ENCODE measurements around the gene NFIA.

Gene NFIA

DNA sequence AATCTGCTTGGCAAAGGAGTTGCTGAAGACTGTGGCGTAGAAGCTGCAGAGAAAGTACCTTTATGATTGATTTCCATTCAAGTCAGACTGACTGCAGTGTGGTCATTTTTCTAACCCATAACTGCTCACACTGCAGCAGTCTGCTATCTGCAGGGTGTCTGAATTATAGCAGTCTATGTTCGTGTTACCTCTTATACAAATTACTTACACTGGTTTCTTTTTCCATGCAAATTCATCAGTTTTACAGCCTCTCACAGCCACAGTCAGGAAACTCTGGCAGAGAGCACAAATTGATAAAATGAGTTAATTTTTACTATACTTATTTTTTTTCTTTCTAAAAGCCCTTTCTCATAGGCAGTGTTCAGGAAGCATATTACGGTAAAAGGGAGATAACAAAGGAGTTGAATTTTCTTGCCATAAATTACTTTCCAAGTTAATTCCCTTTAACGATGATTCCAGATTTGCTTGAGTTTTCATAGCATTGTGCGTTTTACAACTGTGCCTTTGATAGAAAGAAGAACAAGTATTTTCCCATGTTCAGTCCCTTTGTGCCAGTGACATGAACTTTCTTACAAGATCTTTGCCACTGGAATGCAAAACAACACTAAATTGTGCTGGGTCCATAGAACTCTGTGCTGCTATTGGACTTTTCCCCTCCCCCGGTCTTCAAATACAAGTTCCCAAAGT lies 261.5 kb downstream of the NFIA start:
- Histone ChIP-seq H3K4me3 (ENCODE audit: low read depth in 1 of 2, low read length in 2 of 2) (no peak overlapping the region), H3K9ac (ENCODE audit: low read length) (no peak overlapping the region), H3K9me3 (ENCODE audit: low read length) (no peaks in the 10 kb centered on the region), H3K36me3 (ENCODE audit: insufficient read depth, low read length) (no peaks in the 10 kb centered on the region), H3K27me3 (ENCODE audit: control insufficient read depth in 1 of 2, insufficient read depth in 2 of 2, low read length in 2 of 2) (no peaks in the 10 kb centered on the region), H3K27ac (ENCODE audit: low read depth, low read length) (no peak overlapping the region), H3K4me1 (ENCODE audit: insufficient read depth, low read length) (peaks cover 7% of the 10 kb centered on the region)

- Histone ChIP-seq H3K27ac (ENCODE audit: low read depth, low read length) (no peak overlapping the region), H3K4me1 (ENCODE audit: insufficient read depth, low read length) (peaks cover 7% of the 10 kb centered on the region), H3K4me3 (ENCODE audit: low read depth in 1 of 2, low read length in 2 of 2) (no peak overlapping the region), H3K9me3 (ENCODE audit: low read length) (no peaks in the 10 kb centered on the region), H3K36me3 (ENCODE audit: insufficient read depth, low read length) (no peaks in the 10 kb centered on the region), H3K9ac (ENCODE audit: low read length) (no peak overlapping the region), H3K27me3 (ENCODE audit: control insufficient read depth in 1 of 2, insufficient read depth in 2 of 2, low read length in 2 of 2) (no peaks in the 10 kb centered on the region)
Observed at GRCh38 chr1:61344696-61345095, 262.3 kb downstream of the NFIA start.

DNA sequence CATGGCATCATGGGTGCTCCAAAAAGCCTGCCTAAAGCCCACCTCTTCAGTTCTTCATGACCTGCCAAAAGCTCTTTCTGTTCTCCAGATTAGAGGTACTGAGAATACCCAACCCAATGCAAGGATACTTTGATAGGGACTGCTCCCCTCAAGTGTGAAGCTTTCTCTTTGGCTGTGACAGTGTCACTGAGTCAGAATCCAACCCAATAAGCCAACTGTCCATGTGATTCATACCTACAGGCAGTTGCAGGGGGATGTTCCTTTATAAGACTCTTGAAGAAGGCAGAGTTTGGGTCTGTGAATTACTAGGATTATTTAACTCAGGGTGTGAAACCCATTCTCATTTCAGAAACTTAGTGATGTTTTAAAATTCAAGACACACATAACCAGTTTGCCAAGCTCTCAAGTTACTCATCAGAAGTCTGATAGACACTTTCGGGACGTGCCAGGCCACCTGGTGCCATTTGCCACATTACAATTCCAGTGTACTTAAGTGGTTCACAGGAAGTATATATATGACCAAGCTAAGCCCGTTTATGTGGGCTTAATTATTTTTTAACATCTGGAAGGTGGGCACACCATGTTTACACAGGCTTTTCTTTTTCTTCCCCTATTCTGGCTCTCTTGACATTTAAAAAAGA lies 265.8 kb downstream of the NFIA start:
- Histone ChIP-seq H3K27me3 (ENCODE audit: control insufficient read depth in 1 of 2, insufficient read depth in 2 of 2, low read length in 2 of 2) (no peaks in the 10 kb centered on the region), H3K4me1 (ENCODE audit: insufficient read depth, low read length) (peaks cover 6% of the 10 kb centered on the region)

DNA sequence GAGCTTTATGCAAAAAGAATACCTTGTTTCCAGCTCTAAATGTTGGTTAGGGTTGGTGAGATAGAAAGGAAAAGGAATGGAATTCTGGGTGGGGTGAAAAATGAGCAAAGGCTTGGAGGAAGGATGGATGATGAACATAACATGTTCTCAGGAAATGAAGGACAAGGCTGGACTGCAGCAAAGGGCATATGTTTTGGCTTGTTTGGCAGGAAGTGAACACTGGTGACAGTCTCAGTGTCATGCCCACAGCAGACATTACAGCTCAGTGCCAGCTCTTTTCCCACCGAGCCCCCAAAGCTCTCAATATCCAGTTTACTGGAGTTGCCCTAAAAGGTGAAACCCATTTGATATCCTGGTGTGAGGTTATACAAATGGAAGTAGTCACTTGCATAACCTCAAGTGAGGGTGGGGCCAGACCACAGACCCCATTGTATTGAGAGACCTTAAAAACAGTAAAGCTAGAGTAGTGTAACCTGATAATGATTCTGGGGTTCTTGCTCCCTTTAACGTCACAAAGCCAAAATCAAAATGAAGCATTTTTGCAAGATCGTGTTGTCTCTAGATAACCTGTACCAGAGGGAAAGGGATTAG lies 270.6 kb downstream of the NFIA start:
- no peaks in the 10 kb centered on the region for H3K27me3 ChIP-seq (ENCODE audit: control insufficient read depth in 1 of 2, insufficient read depth in 2 of 2, low read length in 2 of 2)
- H3K27ac ChIP-seq (ENCODE audit: low read depth, low read length): no peak overlapping the region
- H3K4me1 ChIP-seq (ENCODE audit: insufficient read depth, low read length): peaks cover 11% of the 10 kb centered on the region
- no peak overlapping the region for H3K4me3 ChIP-seq (ENCODE audit: low read depth in 1 of 2, low read length in 2 of 2)
- H3K9me3 ChIP-seq (ENCODE audit: low read length): no peaks in the 10 kb centered on the region
- no peak overlapping the region for H3K9ac ChIP-seq (ENCODE audit: low read length)
- H3K36me3 ChIP-seq (ENCODE audit: insufficient read depth, low read length): peaks cover 21% of the 10 kb centered on the region

More for the DNA sequence above, 265.8 kb downstream of the NFIA start:
- Histone ChIP-seq H3K9me3 (ENCODE audit: low read length) (no peaks in the 10 kb centered on the region), H3K4me3 (ENCODE audit: low read depth in 1 of 2, low read length in 2 of 2) (no peak overlapping the region), H3K9ac (ENCODE audit: low read length) (no peak overlapping the region), H3K27ac (ENCODE audit: low read depth, low read length) (no peak overlapping the region), H3K36me3 (ENCODE audit: insufficient read depth, low read length) (peaks cover 9% of the 10 kb centered on the region)

- H3K9ac ChIP-seq (ENCODE audit: low read length): no peak overlapping the region
- no peak overlapping the region for H3K27ac ChIP-seq (ENCODE audit: low read depth, low read length)
- H3K4me1 ChIP-seq (ENCODE audit: insufficient read depth, low read length): peaks cover 13% of the 10 kb centered on the region
- no peaks in the 10 kb centered on the region for H3K27me3 ChIP-seq (ENCODE audit: control insufficient read depth in 1 of 2, insufficient read depth in 2 of 2, low read length in 2 of 2)
- no peak overlapping the region for H3K4me3 ChIP-seq (ENCODE audit: low read depth in 1 of 2, low read length in 2 of 2)
- no peaks in the 10 kb centered on the region for H3K9me3 ChIP-seq (ENCODE audit: low read length)
- peaks cover 24% of the 10 kb centered on the region for H3K36me3 ChIP-seq (ENCODE audit: insufficient read depth, low read length)
Observed at GRCh38 chr1:61353797-61354406, 271.5 kb downstream of the NFIA start.

GRCh38 chr1:61356016-61356415 lies 273.7 kb downstream of the NFIA start:
- H3K9ac ChIP-seq (ENCODE audit: low read length): no peak overlapping the region
- H3K27ac ChIP-seq (ENCODE audit: low read depth, low read length): no peak overlapping the region
- H3K36me3 ChIP-seq (ENCODE audit: insufficient read depth, low read length): peaks cover 43% of the 10 kb centered on the region
- no peaks in the 10 kb centered on the region for H3K9me3 ChIP-seq (ENCODE audit: low read length)
- H3K4me3 ChIP-seq (ENCODE audit: low read depth in 1 of 2, low read length in 2 of 2): no peak overlapping the region
- no peaks in the 10 kb centered on the region for H3K27me3 ChIP-seq (ENCODE audit: control insufficient read depth in 1 of 2, insufficient read depth in 2 of 2, low read length in 2 of 2)
- H3K4me1 ChIP-seq (ENCODE audit: insufficient read depth, low read length): peaks cover 13% of the 10 kb centered on the region

GRCh38 chr1:61356995-61357394 lies 274.6 kb downstream of the NFIA start:
- Histone ChIP-seq H3K4me3 (ENCODE audit: low read depth in 1 of 2, low read length in 2 of 2) (no peak overlapping the region), H3K4me1 (ENCODE audit: insufficient read depth, low read length) (peaks cover 13% of the 10 kb centered on the region), H3K9ac (ENCODE audit: low read length) (no peak overlapping the region), H3K9me3 (ENCODE audit: low read length) (no peaks in the 10 kb centered on the region), H3K36me3 (ENCODE audit: insufficient read depth, low read length) (peaks cover 50% of the 10 kb centered on the region), H3K27me3 (ENCODE audit: control insufficient read depth in 1 of 2, insufficient read depth in 2 of 2, low read length in 2 of 2) (no peaks in the 10 kb centered on the region), H3K27ac (ENCODE audit: low read depth, low read length) (no peak overlapping the region)

- Histone ChIP-seq H3K9me3 (ENCODE audit: low read length) (no peaks in the 10 kb centered on the region), H3K4me1 (ENCODE audit: insufficient read depth, low read length) (peaks cover 18% of the 10 kb centered on the region), H3K36me3 (ENCODE audit: insufficient read depth, low read length) (peaks cover 49% of the 10 kb centered on the region), H3K9ac (ENCODE audit: low read length) (no peak overlapping the region), H3K27me3 (ENCODE audit: control insufficient read depth in 1 of 2, insufficient read depth in 2 of 2, low read length in 2 of 2) (no peaks in the 10 kb centered on the region), H3K27ac (ENCODE audit: low read depth, low read length) (no peak overlapping the region), H3K4me3 (ENCODE audit: low read depth in 1 of 2, low read length in 2 of 2) (no peak overlapping the region)
Observed at GRCh38 chr1:61357539-61357938, 275.2 kb downstream of the NFIA start.

DNA sequence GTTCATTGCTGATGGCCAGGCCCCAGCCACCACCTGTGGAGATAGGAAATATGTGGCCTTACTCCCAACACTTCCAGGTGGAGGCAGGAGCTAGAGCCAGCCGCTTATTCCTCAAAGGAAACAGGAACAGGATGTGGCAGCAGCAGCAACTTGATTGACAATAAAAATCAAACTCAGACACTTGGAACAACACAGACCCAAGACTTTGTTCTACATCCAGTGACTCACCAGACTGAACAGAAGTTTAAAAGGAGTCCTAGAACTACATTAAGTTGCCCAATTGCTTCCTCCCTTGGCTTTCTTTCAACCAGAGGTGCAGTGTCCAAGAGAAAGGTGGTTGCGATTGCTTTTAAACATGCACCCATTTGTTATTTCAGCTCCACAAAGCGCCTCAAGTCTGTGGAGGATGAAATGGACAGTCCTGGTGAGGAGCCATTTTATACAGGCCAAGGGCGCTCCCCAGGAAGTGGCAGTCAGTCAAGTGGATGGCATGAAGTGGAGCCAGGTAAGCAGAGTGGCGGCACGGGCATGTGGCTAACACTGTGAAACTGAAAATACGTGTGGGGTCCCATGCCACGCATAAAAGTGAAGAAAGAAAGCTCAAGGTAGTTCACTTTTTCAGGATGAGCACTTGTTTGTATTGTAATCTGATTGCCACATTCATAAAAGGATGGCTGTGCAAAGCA lies 276.6 kb downstream of the NFIA start:
- no peaks in the 10 kb centered on the region for H3K9me3 ChIP-seq (ENCODE audit: low read length)
- peaks cover 22% of the 10 kb centered on the region for H3K4me1 ChIP-seq (ENCODE audit: insufficient read depth, low read length)
- H3K4me3 ChIP-seq (ENCODE audit: low read depth in 1 of 2, low read length in 2 of 2): no peak overlapping the region
- no peak overlapping the region for H3K27ac ChIP-seq (ENCODE audit: low read depth, low read length)
- peaks cover 38% of the 10 kb centered on the region for H3K36me3 ChIP-seq (ENCODE audit: insufficient read depth, low read length)
- no peak overlapping the region for H3K9ac ChIP-seq (ENCODE audit: low read length)
- no peaks in the 10 kb centered on the region for H3K27me3 ChIP-seq (ENCODE audit: control insufficient read depth in 1 of 2, insufficient read depth in 2 of 2, low read length in 2 of 2)

GRCh38 chr1:61361931-61362330 lies 279.6 kb downstream of the NFIA start:
- Histone ChIP-seq H3K9ac (ENCODE audit: low read length) (no peak overlapping the region), H3K27ac (ENCODE audit: low read depth, low read length) (peak overlapping the region; percentile 41), H3K4me1 (ENCODE audit: insufficient read depth, low read length) (peaks cover 18% of the 10 kb centered on the region), H3K4me3 (ENCODE audit: low read depth in 1 of 2, low read length in 2 of 2) (no peak overlapping the region), H3K36me3 (ENCODE audit: insufficient read depth, low read length) (peaks cover 31% of the 10 kb centered on the region), H3K9me3 (ENCODE audit: low read length) (no peaks in the 10 kb centered on the region), H3K27me3 (ENCODE audit: control insufficient read depth in 1 of 2, insufficient read depth in 2 of 2, low read length in 2 of 2) (no peaks in the 10 kb centered on the region)

DNA sequence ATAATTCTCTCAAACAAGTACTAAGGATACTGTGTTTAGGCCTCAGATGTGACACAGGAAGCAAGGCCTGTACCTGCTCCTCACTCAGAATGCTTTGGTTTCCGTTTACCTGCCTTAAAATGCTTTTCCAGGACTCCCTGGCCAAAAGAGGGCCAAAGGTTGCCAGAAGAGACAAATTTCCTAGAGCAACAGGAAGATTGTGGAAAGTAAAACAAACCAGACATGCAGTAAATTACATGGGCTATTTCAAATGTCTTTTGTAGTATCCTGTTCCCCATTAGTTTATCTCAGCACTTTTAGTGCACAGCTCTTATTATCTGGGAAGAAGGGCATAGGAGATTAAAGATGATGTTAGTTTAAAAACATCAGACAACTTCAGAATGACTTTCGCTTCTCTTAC lies 280.0 kb downstream of the NFIA start:
- H3K27ac ChIP-seq (ENCODE audit: low read depth, low read length): peak overlapping the region; percentile 41
- H3K4me1 ChIP-seq (ENCODE audit: insufficient read depth, low read length): peaks cover 14% of the 10 kb centered on the region
- H3K36me3 ChIP-seq (ENCODE audit: insufficient read depth, low read length): peaks cover 31% of the 10 kb centered on the region
- no peak overlapping the region for H3K4me3 ChIP-seq (ENCODE audit: low read depth in 1 of 2, low read length in 2 of 2)
- H3K9me3 ChIP-seq (ENCODE audit: low read length): no peaks in the 10 kb centered on the region
- no peak overlapping the region for H3K9ac ChIP-seq (ENCODE audit: low read length)
- no peaks in the 10 kb centered on the region for H3K27me3 ChIP-seq (ENCODE audit: control insufficient read depth in 1 of 2, insufficient read depth in 2 of 2, low read length in 2 of 2)

Data from muscle layer of colon (tissue), 2 donors.